HG03558 (cell line): ENCODE data around the gene CHAF1B.

Experiments used
- ATAC-seq: cut with Tn5 transposase; IDR thresholded peaks from one replicate; pipeline ENCODE4 v1.9.1; 2021; ENCODE audit warnings: moderate number of reproducible peaks; ENCODE audit not compliant: unreplicated experiment; ENCODE audit errors: extremely low read depth

Gene CHAF1B

DNA sequence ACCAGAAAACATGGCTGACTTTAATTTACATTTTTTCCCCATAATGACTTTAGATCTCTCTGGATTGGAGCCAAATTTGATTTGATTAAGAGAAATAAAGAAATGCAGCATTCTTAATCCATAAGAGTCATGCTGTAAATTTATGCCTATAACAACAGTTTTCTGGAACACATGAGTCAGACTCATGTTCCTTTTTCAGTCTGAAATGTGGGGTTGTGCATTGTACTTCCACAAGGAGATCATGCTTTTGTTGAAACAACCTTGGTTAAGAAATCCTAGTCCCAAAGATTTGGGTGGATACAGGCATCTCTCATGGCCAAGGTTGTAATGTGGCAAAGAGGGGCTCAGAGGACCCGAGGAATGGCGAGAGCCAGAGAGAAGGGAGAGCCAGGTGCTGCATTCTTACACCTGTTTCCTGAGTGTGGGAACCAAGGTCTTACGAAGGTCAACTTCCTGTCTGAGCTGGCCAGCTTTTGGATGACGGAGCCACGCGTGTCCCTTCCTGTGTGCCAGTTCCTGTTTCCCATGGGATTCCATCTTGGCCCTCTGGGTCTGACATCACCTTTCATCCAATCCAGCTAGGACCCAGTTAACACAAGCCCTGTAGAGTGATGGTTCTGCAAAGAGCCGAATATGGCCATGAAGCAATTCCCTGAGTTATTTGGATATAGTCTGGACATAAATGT, 71.7 kb downstream of the CHAF1B start:
- ATAC-seq: no peak

GRCh38 chr21:36459098-36459497, 73.9 kb downstream of the CHAF1B start:
- no peak for ATAC-seq

DNA sequence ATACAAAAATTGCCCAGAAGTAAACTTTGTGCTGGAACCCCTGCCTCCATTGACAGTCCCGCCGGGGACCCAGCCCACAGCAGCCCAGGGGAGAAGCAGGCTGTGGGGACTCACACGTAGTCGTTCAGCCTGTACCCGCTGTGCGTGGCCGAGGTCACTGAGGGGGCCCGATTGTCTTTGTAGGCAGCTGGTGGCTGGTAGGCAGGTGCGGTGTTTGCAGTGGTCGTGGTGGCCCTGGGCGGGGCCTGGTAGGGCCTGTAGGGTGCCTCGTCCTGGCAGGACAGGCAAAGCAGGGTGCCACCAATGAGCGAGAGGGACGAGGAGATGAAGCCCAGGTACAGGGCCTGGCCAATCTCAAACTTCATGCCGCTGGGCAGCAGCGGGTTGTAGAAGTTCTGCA, 75.7 kb downstream of the CHAF1B start:
- no peak for ATAC-seq

DNA sequence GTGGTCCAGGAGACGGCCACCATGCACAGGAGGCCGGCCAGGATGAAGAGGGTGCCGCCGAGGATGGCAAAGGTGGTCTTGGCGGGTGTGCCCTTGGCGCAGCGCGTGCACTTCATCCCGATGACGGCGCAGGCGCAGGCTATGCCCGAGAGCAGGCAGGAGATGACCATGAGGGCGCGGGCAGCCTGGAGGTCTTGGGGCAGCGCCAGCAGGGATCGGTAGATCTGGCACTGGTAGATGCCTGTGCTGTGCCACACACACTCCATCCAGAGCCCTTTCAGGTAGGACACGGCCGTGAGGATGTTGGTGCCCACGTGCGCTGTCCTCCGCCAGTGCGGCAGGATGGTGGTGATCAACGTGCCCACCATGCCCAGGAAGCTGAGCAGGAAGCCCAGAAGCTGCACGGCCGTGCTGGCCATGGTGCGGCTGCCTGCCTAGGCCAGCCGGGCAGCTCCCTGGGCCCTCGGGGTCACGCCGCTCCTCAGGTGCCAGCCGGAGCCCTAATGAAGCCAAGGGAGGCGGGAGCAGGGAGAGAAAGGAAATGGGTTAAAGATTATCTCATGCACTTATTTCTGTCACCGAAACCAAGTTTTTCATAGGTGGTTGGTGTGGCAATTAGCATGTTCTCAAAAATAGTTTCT, 76.2 kb downstream of the CHAF1B start:
- ATAC-seq: no peak

GRCh38 chr21:36461918-36462486, 76.8 kb downstream of the CHAF1B start:
- ATAC-seq: no peak

DNA sequence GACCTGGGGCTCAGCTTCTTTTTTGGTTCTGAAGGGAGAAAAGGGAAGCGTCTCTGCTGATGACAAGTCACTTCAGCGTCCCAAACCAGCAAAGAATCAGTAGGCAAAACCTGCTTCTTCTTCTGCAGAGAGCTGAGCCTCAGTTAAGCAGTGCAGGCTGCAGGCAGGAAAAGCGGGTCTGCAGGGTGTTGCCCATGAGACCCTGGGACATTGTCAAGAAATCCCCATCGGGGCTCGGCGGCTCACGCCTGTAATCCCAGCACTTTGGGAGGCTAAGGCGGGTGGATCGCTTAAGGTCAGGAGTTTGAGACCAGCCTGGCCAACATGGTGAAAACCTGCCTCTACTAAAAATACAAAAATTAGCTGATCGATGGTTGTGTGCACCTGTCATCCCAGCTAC, 78.0 kb downstream of the CHAF1B start:
- no peak for ATAC-seq

DNA sequence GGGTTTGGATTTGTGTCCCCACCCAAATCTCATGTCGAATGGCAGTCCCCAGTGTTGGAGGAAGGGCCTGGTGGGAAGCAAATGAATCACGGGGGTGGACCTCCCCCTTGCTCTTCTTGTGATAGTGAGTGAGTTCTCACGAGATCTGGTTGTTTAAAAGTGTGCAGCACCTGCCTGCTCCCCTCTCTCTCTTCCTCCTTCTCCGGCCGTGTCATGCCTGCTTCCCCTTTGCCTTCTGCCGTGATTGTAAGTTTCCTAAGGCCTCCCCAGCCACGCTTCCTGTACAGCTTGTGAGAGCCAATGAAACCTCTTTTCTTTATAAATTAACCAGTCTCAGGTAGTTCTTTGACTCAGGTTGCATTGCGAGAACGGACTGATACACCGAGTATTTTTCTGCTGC, 78.8 kb downstream of the CHAF1B start:
- ATAC-seq: no peak

- no peak for ATAC-seq
Measured at GRCh38 chr21:36464590-36464989, 79.4 kb downstream of the CHAF1B start.

- no peak for ATAC-seq
Measured at GRCh38 chr21:36465478-36465877, 80.3 kb downstream of the CHAF1B start.

DNA sequence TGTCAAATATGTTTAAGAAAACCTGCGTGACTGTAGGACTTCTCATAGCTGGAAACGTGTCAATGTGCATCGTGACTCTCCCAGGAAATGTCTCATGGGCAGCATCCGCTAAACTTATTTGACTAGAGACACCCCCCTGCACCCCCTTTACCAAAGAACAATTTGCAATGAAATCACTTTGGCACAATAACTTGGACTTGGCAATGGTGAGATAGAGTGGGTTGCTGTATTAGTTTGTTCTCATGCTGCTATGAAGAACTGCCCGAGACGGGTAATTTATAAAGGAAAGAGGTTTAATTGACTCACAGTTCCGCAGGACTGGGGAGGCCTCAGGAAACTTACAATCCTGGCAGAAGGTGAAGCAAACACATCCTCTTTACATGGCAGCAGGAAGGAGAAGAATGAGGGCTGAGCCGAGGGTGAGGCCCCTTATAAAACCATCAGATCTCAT, 80.9 kb downstream of the CHAF1B start:
- no peak for ATAC-seq
